ENCODE results near the gene SLC9A9. TPM values are rescaled to one million over a fixed set of nuclear protein-coding genes. Genes with fewer than 3 reads are reported as not detected.

The SLC9A9 gene
- total RNA-seq, 4 donors from 2014 or later: 1.1 to 15.9 (median 9.7) TPM

DNA sequence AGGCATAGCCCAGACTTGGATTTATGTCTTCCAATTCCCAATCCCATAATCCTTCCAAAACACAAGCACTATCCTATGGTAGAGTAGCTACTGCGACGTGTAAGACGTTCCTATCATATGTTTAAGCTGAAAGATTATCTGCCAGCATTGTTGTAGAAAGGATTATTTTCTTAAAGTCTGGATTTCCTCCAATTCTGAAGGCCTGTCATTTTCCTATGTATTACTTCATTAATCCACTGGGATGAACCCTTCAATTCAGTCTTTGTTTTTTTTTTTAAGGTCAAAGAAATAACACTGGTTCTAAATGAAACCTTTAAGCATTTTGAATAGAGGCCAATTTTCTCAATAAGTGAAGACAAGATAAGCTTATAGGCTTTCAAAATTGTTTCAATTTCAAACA lies 289.0 kb downstream of the SLC9A9 start:
- 63 to 87% methylated on average over 3 of the region's 3 CpGs for WGBS, 2 donors (ENCODE audit: low coverage in 1 of 2)
- intact Hi-C loops (cut with DNase I; ENCODE audit: low total_unique reads): no loop called here
- TF ChIP-seq POLR2A (IDR thresholded peaks at IDR 0.05) (no peak), POLR2AphosphoS5 (IDR thresholded peaks at IDR 0.05) (no peak)
- TF ChIP-seq, protein P1, sequence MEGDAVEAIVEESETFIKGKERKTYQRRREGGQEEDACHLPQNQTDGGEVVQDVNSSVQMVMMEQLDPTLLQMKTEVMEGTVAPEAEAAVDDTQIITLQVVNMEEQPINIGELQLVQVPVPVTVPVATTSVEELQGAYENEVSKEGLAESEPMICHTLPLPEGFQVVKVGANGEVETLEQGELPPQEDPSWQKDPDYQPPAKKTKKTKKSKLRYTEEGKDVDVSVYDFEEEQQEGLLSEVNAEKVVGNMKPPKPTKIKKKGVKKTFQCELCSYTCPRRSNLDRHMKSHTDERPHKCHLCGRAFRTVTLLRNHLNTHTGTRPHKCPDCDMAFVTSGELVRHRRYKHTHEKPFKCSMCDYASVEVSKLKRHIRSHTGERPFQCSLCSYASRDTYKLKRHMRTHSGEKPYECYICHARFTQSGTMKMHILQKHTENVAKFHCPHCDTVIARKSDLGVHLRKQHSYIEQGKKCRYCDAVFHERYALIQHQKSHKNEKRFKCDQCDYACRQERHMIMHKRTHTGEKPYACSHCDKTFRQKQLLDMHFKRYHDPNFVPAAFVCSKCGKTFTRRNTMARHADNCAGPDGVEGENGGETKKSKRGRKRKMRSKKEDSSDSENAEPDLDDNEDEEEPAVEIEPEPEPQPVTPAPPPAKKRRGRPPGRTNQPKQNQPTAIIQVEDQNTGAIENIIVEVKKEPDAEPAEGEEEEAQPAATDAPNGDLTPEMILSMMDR (IDR thresholded peaks at IDR 0.05): no peak

DNA sequence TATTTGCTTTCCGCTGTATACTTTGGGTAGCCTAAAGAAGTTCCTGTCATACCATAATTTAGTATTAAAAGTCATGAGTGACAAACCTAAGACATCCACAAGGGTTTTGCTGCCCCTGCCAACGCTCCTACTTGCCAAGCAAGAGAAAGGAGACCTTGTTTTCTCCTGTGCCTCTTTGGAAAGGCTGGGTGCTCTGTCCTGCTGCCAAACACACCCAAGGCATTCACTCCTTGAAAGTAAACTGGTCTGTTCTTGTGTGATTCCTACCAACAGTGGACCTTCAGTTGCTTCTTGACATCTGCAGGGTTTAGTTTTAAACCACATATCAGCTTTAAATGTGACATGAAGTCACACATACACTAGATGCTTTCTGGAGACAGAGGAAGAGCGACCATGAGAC lies 295.4 kb downstream of the SLC9A9 start:
- Histone ChIP-seq H3K27me3 (no peaks in the 10 kb centered on the region), H3K9me3 (peaks cover 0 to 2% of the 10 kb centered on the region in 2 donors), H3K4me3 (no peak overlapping the region), H3K27ac (no peak overlapping the region), H3K4me1 (peaks cover 0 to 5% (median 0%) of the 10 kb centered on the region in 4 donors), H3K36me3 (no peaks in the 10 kb centered on the region)
- WGBS, 2 donors (ENCODE audit: low coverage in 1 of 2): 60 to 69% methylated on average over 2 to 3 of the region's 3 CpGs
- no peak for TF ChIP-seq POLR2A (IDR thresholded peaks at IDR 0.05)
- TF ChIP-seq, protein P1 (IDR thresholded peaks at IDR 0.05): no peak
- no peak for TF ChIP-seq EP300 (IDR thresholded peaks at IDR 0.05; ENCODE audit: low read depth)
- TF ChIP-seq POLR2AphosphoS5 (IDR thresholded peaks at IDR 0.05): no peak
- DNase-seq: no peak
- intact Hi-C loops (cut with DNase I; ENCODE audit: low total_unique reads): no loop called here
- in situ Hi-C loops (cut with MboI; ENCODE audit: low pct_ligation_motif_present in 1 of 4, low pct_unique_long_range_greater_than_20kb in 1 of 4, low sequenced_read_pairs in 3 of 4): no loop called here

More for the DNA sequence above, 289.0 kb downstream of the SLC9A9 start:
- Histone ChIP-seq H3K27ac (no peak overlapping the region), H3K9me3 (peaks cover 0 to 8% of the 10 kb centered on the region in 2 donors), H3K27me3 (no peaks in the 10 kb centered on the region), H3K36me3 (no peaks in the 10 kb centered on the region), H3K4me1 (no peaks in the 10 kb centered on the region), H3K4me3 (no peak overlapping the region)
- in situ Hi-C loops (cut with MboI; ENCODE audit: low pct_ligation_motif_present in 1 of 4, low pct_unique_long_range_greater_than_20kb in 1 of 4, low sequenced_read_pairs in 3 of 4): no loop called here
- DNase-seq: no peak

DNA sequence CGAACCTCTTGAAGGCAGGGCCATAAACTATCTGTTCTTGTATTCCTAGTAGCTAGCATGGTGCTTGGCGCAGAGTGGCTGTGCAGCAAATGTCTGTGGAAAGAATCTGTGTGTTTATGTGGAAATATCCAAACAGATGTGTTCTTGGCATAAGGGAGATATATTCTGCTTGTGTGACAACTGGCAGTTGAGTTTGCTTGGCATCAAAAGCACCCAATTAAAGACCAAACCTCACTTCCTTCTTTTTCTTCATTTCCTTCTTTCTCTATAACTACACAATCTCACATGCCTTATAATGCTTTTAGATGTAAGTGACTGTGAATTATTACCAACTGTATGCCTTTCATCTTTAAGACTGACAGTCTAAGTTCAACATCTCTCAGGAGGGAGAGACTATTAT lies 296.5 kb downstream of the SLC9A9 start:
- TF ChIP-seq, protein P1 (IDR thresholded peaks at IDR 0.05): no peak
- TF ChIP-seq POLR2A (IDR thresholded peaks at IDR 0.05): no peak
- TF ChIP-seq POLR2AphosphoS5 (IDR thresholded peaks at IDR 0.05): no peak
- TF ChIP-seq EP300 (IDR thresholded peaks at IDR 0.05; ENCODE audit: low read depth): no peak
- 85% methylated on average over 2 of the region's 2 CpGs; no CpG with 5 or more reads in 1 of the 2 donors for WGBS, 2 donors (ENCODE audit: low coverage in 1 of 2)
- H3K27me3 ChIP-seq: no peaks in the 10 kb centered on the region
- H3K27ac ChIP-seq: no peak overlapping the region
- peaks cover 0 to 5% (median 0%) of the 10 kb centered on the region in 4 donors for H3K4me1 ChIP-seq
- no peak for DNase-seq
- no peak overlapping the region for H3K4me3 ChIP-seq
- no peaks in the 10 kb centered on the region for H3K36me3 ChIP-seq
- no peaks in the 10 kb centered on the region for H3K9me3 ChIP-seq
- in situ Hi-C loops (cut with MboI; ENCODE audit: low pct_ligation_motif_present in 1 of 4, low pct_unique_long_range_greater_than_20kb in 1 of 4, low sequenced_read_pairs in 3 of 4): no loop called here
- intact Hi-C loops (cut with DNase I; ENCODE audit: low total_unique reads): no loop called here

DNA sequence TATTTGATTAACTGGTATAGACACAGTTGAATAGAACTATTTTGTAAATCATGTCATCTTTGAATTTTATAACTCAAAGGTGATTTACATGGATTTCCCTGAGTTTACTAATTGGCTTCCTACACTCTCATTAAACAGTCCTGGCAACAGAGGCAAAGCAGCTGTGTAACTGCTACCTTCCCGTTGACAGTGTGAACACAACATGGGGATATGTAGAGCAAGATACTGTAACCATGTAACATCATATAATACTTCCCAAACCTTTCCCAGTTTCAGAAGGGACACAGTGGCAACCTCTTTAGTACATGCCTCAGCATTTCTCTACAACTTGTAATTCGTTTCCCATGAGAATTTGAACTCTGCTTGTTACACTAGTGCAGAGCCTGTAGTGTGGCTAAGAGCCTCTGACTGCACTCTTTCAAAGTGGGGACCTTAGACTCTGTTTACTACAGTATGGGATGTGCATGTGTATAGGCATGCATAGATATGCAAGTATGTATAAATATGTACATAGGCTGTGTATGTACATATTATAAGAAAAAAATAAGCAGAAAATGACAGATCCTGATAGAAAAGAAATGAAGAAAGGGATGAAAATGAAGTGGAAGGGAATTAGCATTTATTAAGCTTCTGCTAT lies 299.3 kb downstream of the SLC9A9 start:
- WGBS, 2 donors (ENCODE audit: low coverage in 1 of 2): 76 to 90% methylated on average over 2 of the region's 2 CpGs
- in situ Hi-C loops (cut with MboI; ENCODE audit: low pct_ligation_motif_present in 1 of 4, low pct_unique_long_range_greater_than_20kb in 1 of 4, low sequenced_read_pairs in 3 of 4): no loop called here

More for the DNA sequence above, 299.3 kb downstream of the SLC9A9 start:
- no peaks in the 10 kb centered on the region for H3K9me3 ChIP-seq
- no peak for DNase-seq
- no peaks in the 10 kb centered on the region for H3K36me3 ChIP-seq
- H3K4me1 ChIP-seq: peaks cover 0 to 5% (median 0%) of the 10 kb centered on the region in 4 donors
- H3K27me3 ChIP-seq: no peaks in the 10 kb centered on the region
- intact Hi-C loops (cut with DNase I; ENCODE audit: low total_unique reads): no loop called here
- no peak overlapping the region for H3K27ac ChIP-seq
- TF ChIP-seq POLR2AphosphoS5 (IDR thresholded peaks at IDR 0.05) (no peak), EP300 (IDR thresholded peaks at IDR 0.05; ENCODE audit: low read depth) (no peak), POLR2A (IDR thresholded peaks at IDR 0.05) (no peak)
- TF ChIP-seq, protein P1 (IDR thresholded peaks at IDR 0.05): no peak
- no peak overlapping the region for H3K4me3 ChIP-seq

Measured in transverse colon (tissue), 4 donors.